C1 segment of cervical spinal cord (tissue), 14 donors: ENCODE measurements around the gene CXorf49.

Source experiments
- DNase-seq, 14 donors: peaks; one replicate each; lab custom pipeline; 2025; lab: John Stamatoyannopoulos, UW

The CXorf49 gene

DNA sequence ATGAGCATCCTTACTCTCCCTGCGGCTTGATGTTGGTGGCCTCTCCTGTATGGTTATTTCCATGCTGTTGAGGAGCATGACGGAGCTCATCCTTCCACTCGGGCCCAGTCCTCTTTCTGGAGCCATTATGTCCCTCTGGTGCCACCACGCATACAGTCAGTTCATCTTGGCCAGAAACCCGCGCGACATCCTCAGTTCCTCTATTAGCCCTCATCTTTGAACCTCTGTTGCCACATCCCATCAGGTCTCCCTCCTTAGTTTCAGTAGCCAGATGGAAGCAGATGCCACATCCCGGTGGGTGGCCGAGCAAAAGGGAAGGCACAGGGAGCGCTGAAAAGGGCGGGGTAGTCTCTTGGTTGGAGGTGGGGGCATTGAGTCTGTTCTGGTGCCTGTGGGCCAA is 46.1 kb downstream of the CXorf49 start:
- no peak for DNase-seq

DNA sequence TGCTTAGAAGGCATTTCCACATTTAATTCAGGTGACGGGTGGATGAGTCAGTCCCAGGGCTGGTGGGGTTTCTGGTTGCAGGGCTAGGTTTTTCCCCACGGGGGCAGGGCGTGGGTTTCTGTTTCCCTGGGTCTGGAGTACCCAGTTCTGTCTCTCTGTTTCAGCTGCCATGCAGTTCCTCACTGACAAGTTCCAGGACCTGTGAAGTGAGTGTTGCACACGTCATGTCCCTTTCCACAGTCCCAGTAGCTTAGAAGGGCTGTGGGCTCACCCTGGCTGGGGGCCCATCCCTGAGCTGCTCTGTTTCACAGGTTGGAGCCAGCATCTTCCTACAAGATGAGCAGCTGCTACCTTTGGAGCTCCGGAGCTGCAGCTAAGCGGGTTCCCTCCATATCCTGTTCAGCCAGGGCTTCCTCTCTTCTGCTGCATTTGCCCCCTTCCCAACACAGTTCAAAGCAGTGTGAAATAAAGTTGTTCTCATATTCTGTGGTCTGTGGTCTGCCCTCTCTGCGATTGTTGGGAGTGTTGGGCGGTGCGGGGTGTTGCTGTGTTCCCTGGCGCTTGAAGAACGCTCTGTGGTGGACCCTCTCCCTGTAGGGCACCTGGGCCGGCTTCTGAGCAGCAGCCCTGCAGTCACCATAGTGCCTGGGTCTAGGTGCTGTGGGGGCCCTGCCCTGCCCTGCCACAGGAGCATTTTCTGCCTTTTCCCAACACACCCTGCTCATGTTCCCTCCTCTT is 46.9 kb downstream of the CXorf49 start:
- no peak for DNase-seq

DNA sequence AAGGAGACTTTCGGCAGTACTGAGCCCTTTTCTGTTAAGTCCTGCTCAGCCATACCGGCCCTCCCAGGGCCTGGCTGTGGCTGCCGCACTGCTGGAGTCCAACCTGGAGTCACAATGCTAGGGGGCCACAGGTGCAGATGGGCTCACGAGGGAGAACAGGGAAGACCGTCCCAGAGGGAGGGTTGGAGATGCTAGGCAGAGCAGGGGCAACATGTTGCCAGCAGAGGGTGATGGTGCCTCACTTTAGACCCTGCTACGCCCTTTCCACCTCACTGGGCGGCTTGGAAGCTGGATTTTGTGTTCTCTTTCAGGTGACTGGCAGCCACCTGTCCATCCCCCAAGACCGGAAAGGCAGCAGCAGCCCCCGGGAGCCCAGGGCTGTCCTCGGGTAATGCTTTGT is 48.1 kb downstream of the CXorf49 start:
- DNase-seq = peak in 2 of 14 donors; percentile 1 to 36

DNA sequence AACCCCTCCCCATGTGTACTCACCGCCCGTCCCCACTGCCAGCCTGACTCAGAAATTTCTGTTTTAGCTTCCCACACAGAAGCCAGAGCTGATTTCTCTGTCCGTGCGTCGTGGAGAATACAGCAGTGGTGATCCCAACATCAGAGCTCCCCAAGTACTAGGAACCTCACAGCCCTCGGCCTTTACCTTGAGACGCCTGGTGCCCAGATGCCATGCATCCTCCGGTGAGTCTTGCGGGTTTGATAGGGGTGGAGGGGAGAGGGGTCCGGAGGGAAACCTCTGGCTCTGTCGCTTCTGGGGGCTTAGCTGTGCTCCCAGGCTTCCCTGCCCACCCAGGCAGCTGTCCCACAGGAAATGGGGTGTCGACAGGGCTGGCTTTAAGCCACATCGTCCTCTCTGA is 48.6 kb downstream of the CXorf49 start:
- no peak for DNase-seq

DNA sequence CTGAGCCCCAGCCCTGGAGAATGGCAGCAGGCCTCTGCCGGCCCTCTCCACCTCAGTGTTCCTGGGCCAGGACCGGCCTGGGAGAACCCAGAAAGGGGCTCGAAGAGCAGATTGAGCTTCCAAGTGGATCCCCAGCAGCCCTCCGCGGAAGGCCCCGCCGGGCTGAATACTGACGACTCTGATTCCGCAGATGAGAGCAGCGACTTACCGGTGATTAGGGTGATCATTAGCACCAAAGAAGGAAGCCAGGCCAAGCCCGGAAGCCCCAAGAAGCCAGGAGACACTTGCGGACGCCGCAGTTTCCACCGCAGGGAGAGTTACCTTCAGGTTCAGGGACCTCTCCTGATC is 49.9 kb downstream of the CXorf49 start:
- DNase-seq = no peak

DNA sequence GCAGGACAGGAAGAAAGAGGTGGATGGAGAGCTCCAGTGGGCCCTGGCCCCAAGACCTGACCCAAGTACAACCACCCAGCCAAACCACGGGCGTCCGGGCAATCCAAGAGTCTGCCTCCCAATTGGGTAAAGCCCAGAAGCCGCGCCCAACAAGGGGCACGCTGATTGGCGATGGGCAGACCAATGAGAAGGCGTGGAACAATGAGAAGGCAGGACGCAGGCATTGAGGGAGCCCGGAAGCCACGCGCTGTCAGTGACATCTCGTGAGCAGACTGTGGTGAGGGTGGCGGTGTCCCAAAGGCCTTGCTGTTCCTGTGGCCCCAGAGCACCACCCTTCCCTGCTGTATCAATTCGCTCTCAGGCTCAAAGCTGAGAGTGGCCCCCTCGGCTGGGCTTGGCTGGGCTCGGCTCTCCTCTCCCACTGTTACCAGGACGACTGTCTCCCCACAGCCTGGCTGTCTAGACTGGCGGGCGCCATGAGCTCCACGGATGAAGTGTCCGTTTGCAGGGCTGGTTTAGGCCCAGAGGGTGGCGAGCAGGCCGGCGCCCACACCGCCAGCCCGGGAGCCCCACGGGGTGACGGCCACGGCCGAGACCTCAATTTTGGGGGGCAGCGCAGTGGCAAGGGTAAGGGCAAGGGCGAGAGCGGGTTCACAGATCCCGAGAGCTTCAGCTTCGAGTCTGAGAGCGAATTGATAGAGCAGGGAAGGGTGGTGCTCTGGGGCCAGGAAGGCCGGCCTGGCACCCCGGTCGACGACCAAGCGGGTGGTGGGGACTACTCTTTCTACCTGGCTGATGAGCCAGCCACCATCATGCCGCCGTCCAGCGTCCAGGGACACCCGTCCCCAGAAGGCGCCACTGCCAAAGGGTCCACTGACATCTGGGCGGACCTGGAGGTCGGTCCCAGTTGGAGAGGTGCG is 50.5 kb downstream of the CXorf49 start, which contains the start of gene LOC101059915:
LOC101059915 (plus strand) TSS at position 219 of the 920 bp plus-strand sequence.
- no peak for DNase-seq

DNA sequence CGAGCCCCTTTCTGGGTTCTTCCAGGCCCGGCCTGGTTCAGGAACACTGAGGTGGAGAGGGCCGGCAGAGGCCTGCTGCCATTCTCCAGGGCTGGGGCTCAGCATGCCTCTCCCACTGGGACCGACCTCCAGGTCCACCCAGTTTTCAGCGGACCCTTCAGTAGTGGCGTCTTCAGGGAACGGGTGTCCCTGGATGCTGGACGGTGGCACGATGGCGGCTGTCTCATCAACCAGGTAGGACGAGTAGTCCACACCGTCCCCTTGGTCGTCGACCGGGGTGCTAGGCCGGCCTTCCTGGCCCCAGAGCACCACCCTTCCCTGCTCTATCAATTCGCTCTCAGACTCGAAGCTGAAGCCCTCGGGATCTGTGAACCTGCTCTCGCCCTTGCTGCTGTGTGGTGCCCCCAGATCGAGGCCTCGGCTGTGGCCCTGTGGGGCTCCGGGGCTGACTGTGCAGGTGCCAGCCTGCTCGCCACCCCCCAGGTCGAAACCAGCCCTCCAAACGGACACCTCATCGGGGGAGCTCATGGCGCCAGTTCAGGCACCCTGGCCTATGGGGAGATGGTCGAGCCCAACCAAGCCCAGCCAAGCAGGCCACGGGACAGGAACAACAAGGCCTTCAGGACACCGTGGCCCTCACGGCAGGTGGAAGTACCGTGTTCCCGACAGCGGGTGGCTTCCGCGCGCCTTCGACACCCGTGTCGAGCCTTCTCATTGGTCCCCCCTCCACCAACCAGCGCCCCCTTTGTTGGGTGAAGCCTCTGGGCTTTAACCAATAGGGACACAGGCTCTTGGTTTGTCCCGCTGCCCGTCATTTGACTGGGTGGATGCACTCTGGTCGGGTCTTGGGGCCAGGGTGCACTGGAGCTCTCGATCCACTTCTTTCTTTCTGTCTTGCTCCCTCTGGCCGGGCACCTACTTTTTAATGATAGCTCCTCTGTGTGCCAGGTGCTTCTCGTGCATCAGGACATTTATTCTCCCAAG is 51.6 kb downstream of the CXorf49 start:
- DNase-seq = no peak

DNA sequence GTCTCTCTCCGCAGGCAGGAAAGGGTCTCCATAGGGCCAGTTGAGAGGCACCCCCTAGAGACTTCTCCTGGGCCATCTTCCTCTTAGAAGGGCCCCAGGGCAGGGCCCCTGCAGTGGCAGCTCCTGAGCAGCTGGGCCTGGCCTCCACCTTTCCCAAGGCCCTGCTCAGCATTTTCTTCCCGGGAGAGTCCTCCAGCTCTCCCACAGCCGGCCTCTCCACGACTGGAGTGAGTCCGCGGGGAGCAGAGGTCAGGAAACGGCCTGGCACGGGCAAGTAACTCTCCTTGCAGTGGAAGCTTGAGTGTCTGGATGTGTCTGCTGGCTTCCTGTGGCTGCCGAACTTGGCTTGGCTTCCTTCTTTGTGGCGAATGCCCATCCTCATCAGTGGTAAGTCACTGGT is 52.3 kb downstream of the CXorf49 start:
- no peak for DNase-seq

DNA sequence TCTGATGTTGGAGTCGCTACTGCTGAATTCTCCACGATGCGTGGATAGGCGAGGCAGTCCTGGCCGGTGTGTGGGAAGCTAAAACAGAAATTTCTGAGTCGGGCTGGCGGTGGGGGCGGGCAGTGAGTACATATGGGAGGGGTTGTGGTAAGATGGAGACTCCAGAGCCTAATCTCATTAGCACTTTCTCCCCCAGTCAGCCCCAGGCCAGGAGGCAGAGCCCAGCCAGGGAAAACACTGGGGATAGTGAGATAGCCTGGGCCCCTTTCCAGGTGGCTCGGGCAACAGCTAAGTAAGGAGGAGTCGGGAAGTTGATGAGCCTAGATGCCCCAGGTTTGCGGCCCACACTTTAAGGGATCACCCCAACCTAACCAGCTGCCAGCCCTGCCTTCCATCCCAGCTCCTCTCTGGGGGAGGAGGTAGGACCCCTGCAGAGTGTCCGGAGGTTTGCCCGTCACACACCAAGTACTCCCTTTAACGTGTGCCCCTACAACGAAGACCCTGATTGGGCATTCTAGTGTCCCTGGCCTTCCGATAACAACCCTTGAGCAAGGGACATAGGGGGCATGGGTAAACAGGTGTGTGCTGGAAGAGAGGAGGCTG is 53.1 kb downstream of the CXorf49 start:
- DNase-seq = no peak
